Raji (cell line): ENCODE data around the gene PPIL3.

Experiments
- POLR2A ChIP-seq: IDR thresholded peaks from 2 replicates; pipeline ENCODE4 v1.6.1; 2011; ENCODE audit warnings: low read depth, low read length, control low read depth; ENCODE audit not compliant: insufficient read depth

Gene PPIL3

DNA sequence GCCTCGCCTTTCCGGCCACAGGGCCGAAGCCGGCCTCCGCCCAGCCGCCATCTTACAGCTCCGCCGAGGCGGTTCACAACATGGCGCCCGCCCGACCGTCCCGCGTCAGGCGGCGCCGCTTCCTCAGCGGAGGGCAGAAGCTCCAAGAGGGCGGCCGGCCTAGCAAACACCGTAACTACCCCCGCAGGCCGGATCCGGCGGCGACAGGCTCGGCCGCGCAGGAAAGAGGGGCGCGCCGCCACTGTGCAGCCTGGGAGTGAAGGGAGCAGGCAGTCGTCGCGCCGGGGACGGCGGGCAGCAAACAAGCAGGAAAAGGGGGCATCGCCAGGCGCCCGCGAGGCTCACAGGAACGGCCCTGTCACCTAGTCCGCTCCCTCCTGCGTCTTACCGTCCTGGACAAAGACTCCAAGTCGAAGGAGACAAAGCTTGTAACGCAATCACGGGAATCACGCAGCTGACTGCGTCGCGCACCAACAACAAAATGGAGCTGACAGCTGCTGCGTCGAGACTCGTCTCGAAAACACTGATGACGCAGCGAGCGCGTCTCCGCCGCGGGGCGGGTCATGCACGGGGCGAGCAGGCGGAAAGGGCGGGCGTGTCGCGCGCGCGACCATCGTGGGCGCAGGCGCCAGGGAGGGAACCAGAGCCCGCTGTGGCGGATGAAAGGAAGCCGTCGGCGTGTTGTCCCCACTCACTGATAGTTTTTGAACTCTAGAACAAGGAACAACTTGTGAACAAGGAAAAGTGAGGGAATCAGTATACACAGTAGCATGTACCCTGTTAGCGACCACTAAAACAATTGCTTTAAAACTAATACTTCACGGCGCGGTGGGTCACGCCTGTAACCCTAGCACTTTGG lies 24.5 kb downstream of the PPIL3 start, which contains the start of gene CLK1:
Gene CLK1 (minus strand): TSS at position 483 of the 859 bp plus-strand sequence. CDS start 2,796 bp downstream, outside the sequence.
- TF ChIP-seq POLR2A = peak; percentile 100

DNA sequence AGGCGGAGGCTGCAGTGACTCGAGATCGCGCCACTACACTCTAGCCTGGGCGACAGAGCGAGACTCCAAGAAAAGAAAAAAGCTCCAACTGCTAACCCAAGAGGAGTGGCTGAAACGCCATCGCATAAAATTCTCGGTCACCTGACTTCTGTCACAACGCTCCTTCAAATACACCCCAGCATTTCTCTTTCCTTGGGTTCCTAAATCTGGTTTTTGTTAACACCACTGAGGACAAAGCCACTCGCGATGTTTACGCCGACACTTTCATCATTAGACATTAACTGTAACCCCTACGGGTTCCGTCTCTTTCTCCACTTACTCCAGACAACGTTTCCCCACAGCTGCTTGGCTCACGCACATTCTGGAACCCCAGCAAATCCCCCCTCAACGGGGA lies 25.1 kb downstream of the PPIL3 start:
- TF ChIP-seq POLR2A = no peak

DNA sequence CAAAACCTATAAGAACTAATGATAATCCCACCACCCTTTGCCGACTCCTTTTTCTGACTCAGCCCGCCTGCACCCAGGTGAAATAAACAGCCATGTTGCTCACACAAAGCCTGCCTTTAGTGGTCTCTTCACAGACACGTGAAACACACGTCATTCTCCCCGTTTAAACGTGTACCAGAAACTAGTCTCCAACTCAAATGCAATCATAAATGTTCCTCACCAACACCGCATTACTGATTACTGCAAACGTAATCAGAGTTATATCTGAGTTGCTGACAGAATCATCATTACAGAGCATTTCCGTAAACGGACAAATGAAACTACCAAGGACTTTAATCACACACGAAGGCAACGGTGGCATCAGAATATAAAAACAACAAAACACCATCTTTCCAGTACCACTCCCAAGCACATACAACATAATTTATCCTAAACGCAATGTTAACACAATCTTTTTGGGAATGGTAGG lies 26.3 kb downstream of the PPIL3 start:
- no peak for TF ChIP-seq POLR2A

DNA sequence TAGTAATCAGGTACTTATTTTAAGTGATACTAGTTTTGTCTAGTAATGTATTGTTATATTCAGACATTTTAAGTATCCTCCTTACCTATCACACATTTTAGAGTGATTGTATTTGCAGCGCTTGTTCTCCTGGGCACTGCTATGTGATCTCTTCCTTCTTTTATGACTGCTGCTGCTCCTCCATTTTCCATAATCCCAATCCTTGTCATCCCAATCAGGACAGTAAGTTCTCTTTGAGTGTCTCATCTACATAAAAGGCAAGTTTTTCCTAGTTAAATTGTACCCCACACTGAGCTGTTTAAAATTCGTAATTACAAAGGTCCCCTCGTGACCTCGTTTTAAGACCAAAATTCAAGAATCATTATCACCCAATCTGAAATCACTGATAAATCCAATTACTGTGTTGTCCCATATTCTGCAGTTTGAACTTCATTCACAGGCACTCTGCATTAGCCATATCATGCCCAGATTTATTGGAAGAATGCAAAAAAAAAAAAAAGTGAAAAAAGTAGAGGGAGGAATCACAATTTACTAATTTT lies 27.2 kb downstream of the PPIL3 start:
- TF ChIP-seq POLR2A = no peak

DNA sequence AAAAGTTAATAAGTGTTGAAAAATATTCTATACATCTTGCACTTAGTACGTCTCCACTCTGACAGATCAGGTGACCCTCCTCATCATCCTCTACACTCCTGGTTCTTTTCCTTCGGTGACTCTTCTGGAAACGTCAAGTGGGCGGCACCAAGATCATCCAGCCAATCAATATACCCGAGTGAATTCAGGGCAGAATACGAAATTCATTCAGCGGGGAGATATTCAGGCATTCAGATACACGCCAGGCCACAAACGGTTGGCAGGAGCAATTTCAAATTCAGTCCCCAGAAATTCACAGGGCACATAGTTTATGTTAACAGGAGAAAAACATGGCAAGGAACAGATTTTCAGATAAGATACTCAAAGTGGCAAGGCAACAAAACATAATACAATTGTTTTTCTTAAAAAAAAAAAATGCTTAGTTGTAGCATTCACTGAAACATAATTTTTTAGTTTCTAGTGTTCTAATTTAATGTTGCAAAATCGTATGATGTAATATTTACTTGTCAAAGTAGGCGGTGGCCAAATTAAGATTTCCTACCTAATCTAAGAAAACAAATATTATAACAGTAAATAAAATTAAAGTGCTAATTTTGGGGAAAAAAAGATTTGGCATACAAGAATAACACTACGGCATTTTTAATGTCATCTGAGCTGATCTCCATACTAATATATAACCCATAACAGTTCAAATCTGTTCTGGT lies 28.6 kb downstream of the PPIL3 start:
- TF ChIP-seq POLR2A = no peak

DNA sequence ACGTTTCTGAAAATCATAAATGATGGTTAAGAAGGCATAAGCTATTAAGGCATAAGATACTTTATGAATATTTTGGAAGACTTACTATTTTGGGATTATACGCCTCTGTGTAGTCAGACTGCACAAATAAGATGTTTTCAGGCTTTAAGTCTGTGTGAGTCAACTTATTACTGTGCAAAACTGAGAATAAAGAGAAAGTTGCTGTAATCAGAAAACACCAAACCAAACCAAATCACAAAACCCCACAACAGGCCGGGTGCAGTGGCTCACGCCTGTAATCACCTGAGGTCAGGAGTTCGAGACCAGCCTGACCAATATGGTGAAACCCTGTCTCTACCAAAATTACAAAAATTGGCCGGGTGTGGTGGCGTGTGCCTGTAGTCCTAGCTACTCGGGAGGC lies 32.1 kb downstream of the PPIL3 start:
- TF ChIP-seq POLR2A = no peak

DNA sequence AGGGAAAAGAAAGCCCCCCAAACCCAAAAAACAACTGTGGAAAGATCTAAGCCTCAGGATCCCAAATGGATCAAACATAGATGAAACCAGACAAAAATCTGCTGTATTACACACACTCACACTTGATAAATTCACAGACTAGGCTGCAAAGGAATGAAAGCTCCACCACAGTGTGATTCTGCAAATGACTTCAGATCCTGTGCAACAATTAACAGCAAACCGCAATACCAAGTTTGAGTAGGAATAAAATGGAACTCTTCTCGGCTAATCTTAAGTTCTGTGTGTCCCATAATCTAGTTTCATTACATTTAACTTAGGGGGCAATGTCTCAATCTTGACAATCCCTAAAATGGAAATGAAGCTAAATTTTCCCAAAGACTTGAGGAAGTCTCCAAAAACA lies 36.3 kb downstream of the PPIL3 start:
- no peak for TF ChIP-seq POLR2A

DNA sequence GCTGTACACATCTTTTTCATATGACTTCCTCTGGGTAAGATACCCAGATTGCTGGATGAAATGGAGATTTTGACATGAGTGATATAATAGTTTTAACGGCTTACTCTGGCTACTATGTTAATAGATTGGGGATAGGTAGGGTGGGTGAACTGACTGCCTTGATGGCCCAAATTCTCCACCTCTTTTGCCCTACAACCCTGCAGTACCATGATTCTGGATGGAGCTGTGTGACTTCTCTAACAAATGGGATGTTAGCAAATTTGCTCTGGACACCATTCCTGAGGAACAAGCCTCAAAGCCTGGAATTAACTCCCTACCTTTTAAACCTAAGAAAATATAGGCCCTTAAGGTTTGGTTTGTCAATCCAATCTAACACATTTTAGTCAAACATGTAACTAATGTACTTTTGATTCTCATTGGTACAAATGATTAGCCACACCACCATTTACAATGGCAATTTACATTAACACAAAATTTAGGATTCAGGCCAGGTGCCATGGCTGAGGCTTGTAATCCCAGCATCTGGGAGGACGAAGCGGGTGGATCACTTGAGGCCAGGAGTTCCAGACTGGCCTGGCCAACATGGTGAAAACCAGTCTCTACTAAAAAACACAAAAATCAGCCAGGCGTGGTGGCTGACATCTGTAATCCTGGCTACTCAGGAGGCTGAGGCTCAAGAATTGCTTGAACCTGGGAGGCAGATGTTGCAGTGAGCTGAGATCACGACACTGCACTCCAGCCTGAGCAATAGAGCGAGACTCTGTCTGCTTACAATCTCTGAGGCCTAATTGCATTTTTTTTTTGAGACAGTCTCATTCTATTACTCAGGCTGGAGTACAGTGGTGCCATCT lies 37.3 kb downstream of the PPIL3 start:
- TF ChIP-seq POLR2A = no peak

DNA sequence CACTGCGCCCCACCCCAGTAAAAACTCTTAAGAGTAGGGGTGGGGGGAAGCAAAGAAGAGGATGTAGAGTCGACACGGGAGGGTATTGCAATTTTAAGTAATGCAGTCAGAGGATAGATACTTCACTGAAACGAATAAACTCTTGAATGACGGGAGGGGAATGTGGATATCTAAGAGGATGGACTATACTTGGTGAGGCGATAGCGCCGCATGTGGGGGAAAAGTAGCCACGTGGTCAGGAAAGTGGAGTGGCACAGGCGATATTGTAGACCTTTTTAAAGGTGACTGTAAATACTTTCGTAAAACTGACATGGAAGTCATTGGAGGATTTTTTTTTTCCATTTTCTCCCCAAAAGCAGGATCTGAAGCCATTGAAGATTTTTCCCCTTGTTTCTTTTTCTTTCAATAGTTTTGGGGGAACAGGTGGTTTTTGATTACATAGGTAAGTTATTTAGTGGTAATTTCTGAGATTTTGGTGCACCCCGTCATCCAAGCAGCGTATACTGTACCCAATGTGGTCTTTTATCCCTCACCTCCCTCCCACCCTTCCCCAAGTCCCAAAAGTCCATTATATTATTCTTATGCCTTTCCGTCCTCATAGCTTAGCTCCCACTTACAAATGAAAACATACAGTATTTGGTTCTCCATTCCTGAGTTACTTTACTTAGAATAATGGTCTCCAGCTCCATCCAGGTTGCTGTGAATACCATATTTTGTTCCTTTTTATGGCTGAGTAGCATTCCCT lies 38.2 kb downstream of the PPIL3 start:
- no peak for TF ChIP-seq POLR2A

DNA sequence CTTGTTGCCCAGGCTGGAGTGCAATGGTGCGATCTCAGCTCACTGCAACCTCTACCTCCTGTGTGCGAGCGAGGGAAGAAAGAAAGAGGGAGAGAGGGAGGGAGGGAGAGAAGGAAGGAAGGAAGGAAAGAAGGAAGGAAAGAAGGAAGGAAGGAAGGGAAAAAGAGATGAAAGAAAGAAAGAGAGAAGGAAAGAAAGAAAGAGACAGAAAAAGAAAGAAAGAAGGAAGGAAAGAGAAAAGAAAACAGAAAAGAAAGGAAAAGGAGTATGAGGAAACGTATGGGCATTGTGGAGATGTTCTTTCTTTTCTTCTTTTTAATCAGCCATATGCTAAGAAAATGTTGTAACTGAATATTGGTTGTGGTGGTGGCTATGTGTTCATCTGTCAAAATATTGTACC lies 40.9 kb downstream of the PPIL3 start:
- no peak for TF ChIP-seq POLR2A

DNA sequence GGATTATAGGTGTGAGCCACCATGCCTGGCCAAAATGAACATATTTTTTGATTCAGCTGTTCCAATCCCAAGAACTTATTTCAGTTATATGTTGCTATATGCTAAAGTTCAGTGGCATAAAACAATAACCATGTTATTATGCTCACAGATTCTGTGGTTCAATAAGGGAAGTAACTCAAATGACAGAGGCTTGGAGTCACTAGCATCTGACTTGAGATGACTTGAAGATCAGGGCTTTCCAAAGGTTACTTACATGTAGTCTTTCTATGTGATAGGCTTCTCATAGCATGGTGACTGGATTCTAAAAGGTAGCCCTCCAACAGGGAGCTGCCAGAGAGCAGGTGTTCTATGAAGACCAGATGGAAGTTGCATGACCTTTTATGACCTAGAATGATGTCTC lies 41.6 kb downstream of the PPIL3 start:
- no peak for TF ChIP-seq POLR2A

DNA sequence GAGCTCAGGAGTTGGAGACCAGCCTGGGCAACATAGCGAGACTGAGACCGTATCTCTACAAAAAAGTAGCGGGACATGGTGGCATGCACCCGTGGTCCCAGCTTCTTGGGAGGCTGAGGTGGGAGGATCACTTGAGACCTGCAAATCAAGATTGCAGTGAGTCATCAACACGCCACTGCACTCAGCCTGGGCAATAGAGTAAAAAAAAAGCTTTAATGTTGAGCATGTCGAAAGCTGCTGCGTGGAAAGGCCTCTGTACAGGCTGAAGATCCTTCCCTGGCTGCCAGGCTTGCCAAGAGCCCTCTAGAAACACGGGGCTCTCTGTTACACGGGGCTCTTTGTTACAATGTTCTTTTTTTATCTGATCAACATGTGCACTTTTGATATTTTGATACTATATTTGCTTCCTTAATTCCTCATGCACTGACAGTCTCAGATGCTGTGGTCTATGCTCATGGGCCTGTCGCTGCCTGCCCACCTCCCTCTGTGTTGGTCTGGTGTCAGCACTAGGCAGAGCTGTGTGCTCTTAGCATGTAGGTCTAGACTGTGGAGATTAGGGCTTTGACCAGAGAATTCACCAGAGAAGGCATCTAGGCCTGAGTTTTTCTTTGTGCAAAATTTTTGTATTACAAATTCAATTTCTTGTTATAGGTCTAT lies 43.1 kb downstream of the PPIL3 start:
- TF ChIP-seq POLR2A = no peak

DNA sequence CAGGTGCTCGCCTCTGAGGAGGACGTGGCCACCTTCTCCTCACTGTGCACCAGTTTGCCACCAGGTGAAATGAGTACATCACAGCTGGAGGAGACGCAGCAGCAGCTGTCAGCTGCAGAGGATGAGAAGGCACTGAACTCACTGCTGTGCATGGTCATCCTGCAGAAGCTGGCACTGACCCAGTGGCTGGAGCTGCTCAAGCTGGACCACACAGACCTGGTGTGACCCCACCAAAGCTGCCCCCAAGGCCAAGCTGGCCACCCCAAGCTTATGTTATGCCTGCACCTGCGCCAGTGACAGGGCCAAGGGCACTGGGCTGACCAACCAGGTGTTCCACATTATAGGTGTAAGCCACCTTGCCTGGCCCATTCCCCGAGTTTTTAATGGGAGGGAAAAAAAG lies 43.7 kb downstream of the PPIL3 start:
- no peak for TF ChIP-seq POLR2A

DNA sequence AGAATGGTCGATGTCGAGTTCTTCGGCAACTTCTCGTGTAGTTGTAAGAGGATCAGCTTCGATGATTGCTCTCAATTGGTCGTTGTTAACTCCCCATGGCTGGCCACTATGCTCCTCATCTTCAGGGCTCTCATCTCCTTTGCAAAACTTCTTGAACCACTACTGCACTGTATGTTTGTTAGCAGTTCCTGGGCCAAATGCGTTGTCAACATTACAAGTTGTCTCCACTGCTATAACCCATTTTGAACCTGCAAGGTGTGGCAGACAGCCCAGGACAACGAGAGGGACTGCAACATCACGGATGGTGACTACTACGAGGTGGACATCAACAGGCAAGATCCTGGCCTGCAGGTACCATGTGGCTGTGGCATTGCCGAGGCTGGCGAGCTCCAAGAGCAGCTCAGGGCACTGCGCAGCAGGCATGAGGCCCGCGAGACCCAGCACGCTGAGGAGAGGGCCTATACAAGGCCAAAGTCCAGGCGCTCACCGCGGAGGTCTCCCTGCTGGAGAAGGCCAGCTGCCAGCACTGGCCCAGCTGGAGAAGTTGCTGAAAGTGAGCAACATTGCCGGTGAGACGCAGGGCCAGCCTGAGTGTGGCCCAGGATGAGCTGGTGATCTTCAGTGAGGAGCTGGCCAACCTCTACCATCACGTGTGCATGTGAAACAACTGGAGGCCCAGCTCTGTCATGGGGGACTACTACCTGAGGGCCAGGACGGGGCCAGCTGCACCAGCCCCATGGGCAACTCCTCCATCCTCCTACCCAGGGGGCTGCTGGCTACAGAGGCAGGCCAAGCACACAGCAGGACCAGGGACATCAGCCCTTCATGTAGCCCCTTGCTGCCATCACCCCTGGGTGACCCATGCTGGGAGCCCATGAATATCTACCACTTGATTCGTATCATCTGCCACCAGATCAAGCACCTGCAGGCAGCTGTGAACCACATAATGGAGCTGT lies 44.6 kb downstream of the PPIL3 start:
- no peak for TF ChIP-seq POLR2A
